ENCODE results near the gene ADORA2B.
"Not testable (repeated sequence)": the region's sequence is repeated elsewhere in the genome, so short reads cannot be mapped to it uniquely, and the experiment has no call there.

Gene ADORA2B

DNA sequence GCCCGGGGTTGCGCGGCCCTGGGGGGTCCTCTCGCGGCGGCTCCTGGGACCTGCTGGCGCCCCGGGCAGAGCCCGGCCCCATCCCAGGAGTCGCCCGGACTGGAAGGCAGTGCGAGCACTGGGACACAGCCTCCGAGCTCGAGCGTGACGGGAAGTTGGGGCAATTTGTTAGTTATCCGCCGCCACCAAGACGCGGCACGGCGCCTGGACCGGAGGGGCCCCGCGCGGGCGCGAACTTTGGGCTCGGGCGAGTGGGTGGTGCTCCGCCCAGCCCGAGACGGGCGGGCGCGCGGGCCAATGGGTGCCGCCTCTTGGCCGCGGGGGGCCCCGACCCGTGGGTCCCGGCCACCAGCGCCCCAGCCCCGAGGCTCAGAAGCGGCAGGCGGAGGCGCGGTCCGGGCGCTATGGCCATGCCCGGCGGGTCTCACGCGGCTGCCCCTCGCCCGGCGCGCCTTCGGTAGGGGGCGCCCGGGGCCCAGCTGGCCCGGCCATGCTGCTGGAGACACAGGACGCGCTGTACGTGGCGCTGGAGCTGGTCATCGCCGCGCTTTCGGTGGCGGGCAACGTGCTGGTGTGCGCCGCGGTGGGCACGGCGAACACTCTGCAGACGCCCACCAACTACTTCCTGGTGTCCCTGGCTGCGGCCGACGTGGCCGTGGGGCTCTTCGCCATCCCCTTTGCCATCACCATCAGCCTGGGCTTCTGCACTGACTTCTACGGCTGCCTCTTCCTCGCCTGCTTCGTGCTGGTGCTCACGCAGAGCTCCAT, at the start of gene ADORA2B:
Gene ADORA2B, plus strand, starts transcription at position 372 of the 768 bp plus-strand sequence. Its CDS starts 119 bp downstream, at position 491.
- DNase-seq (ENCODE audit: low spot score) = peak; percentile 96

GRCh38 chr17:15896277-15896676, 48.7 kb upstream of the ADORA2B start:
- DNase-seq (ENCODE audit: low spot score) = no peak

DNA sequence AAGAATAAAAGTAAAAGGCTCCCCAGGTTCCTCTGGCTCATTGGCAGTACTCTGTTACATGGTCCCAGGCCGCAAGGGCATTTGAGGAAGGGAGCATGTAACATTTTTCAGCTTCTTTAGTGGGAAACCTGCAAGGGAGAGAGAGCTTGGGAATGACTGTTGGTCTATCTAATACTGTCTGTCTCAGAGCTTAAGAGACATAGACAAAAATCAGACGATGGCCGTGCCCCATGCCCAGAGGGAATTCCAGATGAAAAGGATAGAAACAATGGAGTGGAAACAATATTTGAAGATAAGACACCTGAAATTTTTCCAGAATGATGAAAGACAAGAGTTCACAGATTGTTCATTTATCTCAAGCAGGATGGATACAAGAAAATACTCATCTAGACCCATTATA, 48.1 kb upstream of the ADORA2B start:
- DNase-seq (ENCODE audit: low spot score) = no peak

- DNase-seq (ENCODE audit: low spot score) = not testable (repeated sequence)
Measured at GRCh38 chr17:15899596-15899995, 45.3 kb upstream of the ADORA2B start.

- no peak for DNase-seq (ENCODE audit: low spot score)
Measured at GRCh38 chr17:15900871-15901270, 44.1 kb upstream of the ADORA2B start.

- not testable (repeated sequence) for DNase-seq (ENCODE audit: low spot score)
Measured at GRCh38 chr17:15905236-15905635, 39.7 kb upstream of the ADORA2B start.

DNA sequence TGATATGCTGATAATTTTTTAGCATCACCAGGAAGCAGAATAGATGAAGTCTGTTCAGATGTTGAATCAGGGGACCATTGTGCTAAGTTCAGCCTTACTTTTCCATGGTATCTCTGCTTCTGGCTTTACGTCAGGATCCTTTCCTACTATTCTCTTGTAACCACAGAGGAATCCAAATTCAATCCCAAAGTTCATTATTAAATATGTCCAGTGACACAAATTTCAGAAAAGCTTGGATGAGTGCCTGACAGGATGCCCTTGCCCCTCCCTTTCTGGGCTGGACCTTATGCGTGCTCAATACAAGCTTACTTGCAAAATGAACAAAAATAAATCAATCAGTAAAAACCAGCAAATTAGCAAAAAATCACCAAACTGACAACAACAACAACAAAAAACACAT, 37.6 kb upstream of the ADORA2B start:
- no peak for DNase-seq (ENCODE audit: low spot score)

- no peak for DNase-seq (ENCODE audit: low spot score)
Measured at GRCh38 chr17:15908378-15908777, 36.6 kb upstream of the ADORA2B start.

- no peak for DNase-seq (ENCODE audit: low spot score)
Measured at GRCh38 chr17:15909481-15909991, 35.4 kb upstream of the ADORA2B start.

DNA sequence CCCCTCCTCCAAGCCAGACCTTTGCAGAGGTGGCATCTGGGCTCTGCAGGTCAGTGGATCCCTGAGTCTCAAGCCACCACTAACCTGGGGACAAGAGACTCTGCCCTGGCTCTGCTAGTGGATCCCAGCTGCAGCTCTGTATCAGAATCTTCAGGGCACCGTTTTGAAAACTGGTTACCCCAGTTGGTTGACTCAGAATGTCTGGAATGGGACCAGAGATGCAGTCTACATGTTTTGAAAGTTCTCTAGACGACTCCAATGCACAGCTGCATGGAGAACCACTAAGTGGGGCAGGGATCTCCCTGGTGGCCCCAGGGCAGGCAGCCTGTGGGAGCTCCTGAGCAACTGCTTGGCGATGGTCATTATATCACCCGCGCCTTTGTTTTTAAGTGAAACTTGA, 34.1 kb upstream of the ADORA2B start:
- DNase-seq (ENCODE audit: low spot score) = no peak

DNA sequence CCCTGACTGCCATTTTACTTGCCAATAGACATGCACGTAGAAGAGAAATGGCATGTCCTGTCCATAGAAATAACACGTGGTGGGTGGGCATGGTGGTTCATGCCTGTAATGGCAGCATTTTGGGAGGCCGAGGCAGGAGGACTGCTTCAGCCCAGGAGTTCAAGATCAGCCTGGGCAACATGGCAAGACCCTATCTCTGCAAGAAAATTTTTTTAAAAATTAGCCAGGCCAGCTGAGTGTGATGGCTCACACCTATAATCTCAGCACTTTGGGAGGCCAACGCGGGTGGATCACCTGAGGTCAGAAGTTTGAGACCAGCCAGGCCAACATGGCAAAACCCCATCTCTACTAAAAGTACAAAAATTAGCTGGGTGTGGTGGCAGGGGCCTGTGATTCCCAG, 33.2 kb upstream of the ADORA2B start:
- not testable (repeated sequence) for DNase-seq (ENCODE audit: low spot score)

DNA sequence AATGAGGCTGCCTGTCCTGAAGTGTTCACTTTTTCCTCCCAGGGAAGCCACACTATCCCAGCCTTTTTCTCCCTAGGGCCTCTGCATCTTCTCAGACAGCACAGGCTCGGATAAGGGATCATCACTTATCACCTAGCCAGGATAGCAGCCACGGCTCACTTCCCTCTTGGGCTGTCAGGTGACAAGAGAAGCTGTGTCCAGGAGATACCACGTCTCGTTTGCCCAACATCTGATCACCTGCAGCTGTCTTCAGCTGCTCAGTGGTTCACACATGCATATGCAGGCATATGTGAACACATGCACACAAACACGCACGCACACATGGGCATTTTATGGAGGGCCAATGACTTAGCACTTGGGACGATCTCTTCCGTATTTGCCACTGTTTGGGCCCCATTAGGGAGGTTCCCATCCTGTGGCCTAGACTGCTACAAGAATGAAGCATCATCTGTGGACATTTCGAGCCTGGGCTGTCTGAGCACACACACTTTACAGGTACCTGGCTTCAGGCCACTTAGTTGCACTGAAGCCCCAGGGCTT, 32.4 kb upstream of the ADORA2B start:
- no peak for DNase-seq (ENCODE audit: low spot score)

DNA sequence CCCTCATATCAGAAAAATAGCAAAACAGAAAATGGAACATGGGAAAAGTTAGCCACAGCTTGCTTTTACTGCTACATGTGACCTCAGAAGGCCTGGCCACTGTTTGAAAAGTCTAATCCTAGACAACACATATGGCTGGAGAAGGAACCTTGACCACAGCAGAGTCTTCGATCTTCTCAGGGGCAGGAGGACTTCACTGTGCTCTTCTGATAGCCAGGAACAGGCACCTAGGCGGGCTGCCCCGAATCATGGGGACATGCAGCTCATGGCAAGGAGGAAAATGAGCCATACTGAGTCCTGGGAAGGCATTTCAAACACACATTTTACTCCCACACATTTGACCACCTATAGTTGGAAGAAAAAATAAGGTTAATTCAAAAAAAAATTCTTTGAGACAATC, 31.1 kb upstream of the ADORA2B start:
- DNase-seq (ENCODE audit: low spot score) = no peak

DNA sequence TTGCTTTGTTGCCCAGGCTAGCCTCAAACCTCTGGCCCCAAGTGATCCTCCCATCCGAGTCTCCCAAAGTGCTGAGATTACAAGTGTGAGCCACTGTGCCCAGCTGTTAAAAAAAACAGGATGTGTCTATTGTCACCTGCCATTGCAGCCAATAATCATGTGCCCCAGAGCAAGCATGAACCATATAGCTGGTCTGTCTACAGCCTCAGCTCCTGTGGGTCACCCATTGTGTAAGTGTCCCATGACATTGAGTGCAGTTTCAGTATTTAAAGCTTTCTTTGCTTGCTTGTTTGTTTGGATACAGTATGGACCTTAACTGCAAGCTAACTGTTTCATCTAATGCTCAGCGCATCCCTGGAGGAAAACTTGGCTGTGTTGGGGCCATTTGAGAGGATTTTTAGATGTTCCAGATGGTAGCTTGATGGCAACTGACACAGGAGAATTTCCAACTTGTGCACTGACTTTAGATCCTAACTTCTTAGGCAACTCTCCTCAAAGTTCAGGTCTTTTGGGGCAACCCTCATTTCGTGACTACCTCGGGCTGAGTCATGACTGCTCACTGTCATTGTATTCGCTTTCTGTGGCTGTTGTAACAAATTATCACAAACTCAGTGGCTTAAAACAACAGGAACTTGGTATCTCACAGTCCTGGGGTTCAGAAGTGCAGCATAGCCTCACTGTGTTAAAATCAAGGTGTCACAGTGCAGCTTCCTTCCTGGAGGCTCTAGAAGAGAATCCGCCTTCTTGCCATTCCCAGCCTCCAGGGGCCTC, 30.3 kb upstream of the ADORA2B start:
- no peak for DNase-seq (ENCODE audit: low spot score)

- no peak for DNase-seq (ENCODE audit: low spot score)
Measured at GRCh38 chr17:15915961-15916360, 29.0 kb upstream of the ADORA2B start.

DNA sequence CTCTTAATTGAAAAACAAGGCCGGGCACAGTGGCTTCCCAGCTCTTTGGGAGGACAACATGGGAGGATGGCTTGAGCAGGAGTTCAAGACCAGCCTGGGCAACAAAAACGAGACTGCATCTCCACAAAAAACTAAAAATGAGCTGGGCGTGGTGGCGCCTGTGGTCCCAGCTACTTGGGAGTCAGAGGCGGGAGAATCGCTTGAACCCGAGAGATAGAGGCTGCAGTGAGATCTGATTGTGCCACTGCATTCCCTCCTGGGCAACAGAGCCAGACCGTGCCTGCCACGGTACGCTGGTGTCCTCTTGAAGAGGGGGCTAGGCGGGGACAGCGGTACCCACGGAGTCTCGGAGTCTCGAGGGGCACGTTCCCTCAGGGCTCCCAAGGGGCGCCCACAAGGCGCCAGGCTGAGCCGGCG, 27.9 kb upstream of the ADORA2B start:
- no peak for DNase-seq (ENCODE audit: low spot score)

DNA sequence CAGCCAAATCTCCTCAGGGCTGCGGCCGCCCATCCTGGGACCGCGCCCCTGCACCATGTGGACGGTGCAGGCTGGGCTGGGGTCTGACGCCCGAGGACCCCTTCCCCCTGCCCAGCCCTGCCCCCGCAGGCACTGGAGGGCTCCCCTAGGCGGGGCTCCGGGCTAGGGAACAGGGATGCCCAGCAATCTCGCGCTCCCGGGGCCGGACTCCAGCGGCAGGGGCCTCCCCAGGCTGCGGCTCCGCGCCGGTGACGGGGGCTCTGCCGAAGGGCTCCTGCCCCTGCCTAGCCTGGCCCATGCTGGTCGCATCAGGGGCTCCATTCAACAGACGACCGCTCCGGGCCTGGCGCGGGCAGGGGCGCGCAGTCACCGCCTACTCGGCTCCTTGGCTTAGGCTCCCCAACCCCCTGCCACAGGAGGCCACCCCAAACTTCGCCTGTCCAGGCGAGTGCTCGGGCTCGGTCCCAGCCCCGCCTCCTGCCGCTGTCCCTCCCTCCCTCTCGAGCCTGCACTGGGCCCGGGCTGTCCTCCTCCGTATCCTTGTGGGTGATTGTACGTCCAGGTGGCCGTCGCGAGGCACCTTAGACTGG, 27.4 kb upstream of the ADORA2B start:
- DNase-seq (ENCODE audit: low spot score) = peak; percentile 61

GRCh38 chr17:15918261-15918660, 26.7 kb upstream of the ADORA2B start:
- DNase-seq (ENCODE audit: low spot score) = no peak

DNA sequence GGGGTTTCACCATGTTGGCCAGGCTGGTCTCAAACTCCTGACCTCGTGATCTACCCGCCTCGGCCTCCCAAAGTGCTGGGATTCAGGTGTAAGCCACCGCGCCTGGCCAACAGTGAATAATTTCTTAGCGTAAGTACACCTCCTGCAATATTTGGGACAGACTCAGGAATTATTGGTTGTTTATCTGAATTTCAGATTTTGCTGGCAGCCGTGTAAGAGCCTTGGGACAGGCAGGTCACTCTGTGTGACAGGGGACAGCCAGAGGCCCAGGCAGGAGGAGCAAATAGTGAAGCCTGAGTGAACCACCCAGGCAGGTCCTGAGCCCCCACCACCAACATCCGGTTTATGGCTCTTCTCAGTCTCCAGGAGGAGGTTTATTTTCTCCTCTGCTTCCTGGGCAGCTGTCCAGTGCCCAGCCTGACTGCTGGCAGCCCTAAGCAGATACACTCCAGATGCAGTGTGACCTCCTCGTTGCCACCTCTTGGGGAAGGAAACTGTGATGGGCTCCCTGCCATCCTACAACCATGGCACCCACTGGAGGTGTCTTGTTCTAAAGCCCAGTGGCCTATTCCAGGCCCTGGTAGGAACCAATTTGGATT, 26.2 kb upstream of the ADORA2B start:
- DNase-seq (ENCODE audit: low spot score) = no peak

GRCh38 chr17:15919466-15919865, 25.5 kb upstream of the ADORA2B start:
- no peak for DNase-seq (ENCODE audit: low spot score)

GRCh38 chr17:15920758-15921239, 24.1 kb upstream of the ADORA2B start:
- no peak for DNase-seq (ENCODE audit: low spot score)

DNA sequence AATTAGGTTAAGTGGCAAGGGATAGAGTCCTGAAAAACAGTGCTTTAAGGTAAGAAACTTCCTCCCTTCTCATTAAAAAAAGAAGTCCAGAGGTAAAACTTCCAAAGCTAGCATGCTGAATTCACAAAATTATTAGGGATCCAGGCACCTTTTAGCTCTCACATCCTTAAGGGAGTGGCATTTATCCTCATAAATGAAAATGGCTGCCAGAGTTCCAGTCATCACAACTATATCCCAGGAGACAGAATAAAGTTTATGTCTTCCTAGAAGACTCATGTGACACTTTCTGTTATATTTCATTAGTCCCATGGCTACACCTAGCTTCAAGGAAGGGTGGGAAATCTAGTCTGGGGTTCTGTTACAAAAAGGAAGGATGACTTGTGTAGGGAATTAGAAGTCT, 23.3 kb upstream of the ADORA2B start:
- no peak for DNase-seq (ENCODE audit: low spot score)
